GM12891 (cell line): ENCODE results near the gene CCR5AS.

Source experiments
- DNase-seq: peaks from one replicate; pipeline ENCODE4 v3.0.0; 2011; ENCODE audit warnings: low spot score; ENCODE audit not compliant: insufficient read length
- FAIRE-seq: peaks from 2 replicates; lab custom pipeline; 2011; peaks lifted over from hg19 to GRCh38; lab: Jason Lieb, UNC
- PAX5 ChIP-seq: IDR thresholded peaks from 2 replicates; pipeline ENCODE4 v1.6.1; 2011; ENCODE audit warnings: low read length, moderate library complexity, mild to moderate bottlenecking; ENCODE audit not compliant: insufficient read depth, severe bottlenecking
- POLR2A ChIP-seq: IDR thresholded peaks from 2 replicates; pipeline ENCODE4 v1.6.1; 2011; ENCODE audit warnings: low read depth, low read length, control low read depth
- POLR2AphosphoS5 ChIP-seq: IDR thresholded peaks from 2 replicates; pipeline ENCODE4 v1.6.1; 2011; ENCODE audit warnings: low read depth, low read length, control low read depth
- POU2F2 ChIP-seq: IDR thresholded peaks from 2 replicates; pipeline ENCODE4 v1.6.1; 2011; ENCODE audit warnings: low read depth, mild to moderate bottlenecking, control low read depth, low read length, moderate library complexity
- SPI1 ChIP-seq: IDR thresholded peaks from 2 replicates; pipeline ENCODE4 v1.6.1; 2011; ENCODE audit warnings: low read depth, low read length, control low read depth
- TAF1 ChIP-seq: IDR thresholded peaks from 2 replicates; pipeline ENCODE4 v1.6.1; 2011; ENCODE audit warnings: low read depth, low read length, control low read depth

The CCR5AS gene

DNA sequence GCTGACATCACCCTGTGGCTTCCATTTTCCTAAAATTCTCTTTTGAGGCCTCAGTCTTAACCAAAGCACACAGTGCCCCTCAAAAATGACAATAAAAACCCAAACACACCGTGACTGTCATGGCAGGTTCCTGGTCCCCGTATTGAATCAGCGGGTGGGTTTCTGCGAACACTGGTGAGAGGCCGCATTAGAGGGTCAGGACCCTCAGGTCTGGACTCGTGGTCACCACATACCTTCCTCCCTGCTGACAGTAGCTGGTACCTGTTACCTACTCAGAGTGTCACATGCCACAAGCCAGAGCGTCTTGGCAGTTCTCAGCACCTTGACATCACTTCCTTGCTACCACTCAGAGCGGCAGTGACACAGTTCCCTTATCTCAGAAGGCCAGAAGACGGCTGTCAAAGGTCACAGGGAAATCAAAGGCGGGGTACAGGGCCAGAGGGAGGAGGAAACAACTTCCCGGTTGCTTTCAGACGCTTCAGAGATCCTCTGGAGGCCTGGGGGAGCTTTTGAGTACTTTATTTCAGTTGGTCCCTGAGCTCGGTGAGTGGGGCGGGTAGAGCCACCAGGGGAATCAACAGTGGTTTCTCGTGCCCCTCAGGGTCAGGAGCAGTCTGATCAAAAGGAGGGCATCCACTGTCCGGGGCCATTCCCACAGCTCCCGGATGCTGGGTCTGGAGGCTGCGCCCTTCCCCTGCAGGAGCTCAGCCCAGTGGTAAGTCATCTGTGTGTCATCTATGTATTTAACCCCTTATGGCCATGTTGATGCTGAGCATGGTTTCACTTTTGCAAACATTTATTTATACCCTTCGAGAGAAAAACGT lies at the start of gene CCR5AS, which contains the start of gene CCRL2:
TSS of gene CCR5AS (minus strand) at position 279 of the 824 bp plus-strand sequence.
TSS of gene CCRL2 (plus strand) at position 472 of the 824 bp plus-strand sequence. CDS start 821 bp downstream, outside the sequence.
- peak; percentile 49 for DNase-seq
- TF ChIP-seq TAF1 (no peak), POU2F2 (no peak), SPI1 (peak; percentile 60)
- FAIRE-seq = peak; percentile 62

DNA sequence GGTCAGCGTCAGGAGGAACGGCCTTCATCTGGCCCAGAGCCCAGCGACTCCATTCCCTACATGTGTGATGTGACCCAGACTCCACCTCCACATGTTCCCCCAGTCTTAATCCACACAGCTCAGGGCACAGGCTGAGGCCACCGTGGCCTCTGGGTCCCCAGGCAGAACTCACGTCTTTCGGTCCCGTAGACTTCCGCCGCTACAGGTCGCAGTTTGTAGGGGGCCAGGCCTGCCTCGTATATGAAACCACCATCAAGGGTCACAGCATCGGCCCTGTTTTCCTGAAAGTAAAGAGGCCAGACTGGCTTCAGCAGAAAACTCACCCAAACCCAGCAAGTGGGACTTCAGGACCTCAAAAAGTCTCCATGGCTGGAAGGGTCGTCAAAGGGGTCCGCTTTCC lies 49.3 kb upstream of the CCR5AS start:
- TF ChIP-seq SPI1 = no peak
- no peak for TF ChIP-seq PAX5
- no peak for TF ChIP-seq POLR2A
- no peak for TF ChIP-seq POLR2AphosphoS5
- no peak for TF ChIP-seq POU2F2
- no peak for TF ChIP-seq TAF1
- no peak for DNase-seq
- FAIRE-seq = no peak

DNA sequence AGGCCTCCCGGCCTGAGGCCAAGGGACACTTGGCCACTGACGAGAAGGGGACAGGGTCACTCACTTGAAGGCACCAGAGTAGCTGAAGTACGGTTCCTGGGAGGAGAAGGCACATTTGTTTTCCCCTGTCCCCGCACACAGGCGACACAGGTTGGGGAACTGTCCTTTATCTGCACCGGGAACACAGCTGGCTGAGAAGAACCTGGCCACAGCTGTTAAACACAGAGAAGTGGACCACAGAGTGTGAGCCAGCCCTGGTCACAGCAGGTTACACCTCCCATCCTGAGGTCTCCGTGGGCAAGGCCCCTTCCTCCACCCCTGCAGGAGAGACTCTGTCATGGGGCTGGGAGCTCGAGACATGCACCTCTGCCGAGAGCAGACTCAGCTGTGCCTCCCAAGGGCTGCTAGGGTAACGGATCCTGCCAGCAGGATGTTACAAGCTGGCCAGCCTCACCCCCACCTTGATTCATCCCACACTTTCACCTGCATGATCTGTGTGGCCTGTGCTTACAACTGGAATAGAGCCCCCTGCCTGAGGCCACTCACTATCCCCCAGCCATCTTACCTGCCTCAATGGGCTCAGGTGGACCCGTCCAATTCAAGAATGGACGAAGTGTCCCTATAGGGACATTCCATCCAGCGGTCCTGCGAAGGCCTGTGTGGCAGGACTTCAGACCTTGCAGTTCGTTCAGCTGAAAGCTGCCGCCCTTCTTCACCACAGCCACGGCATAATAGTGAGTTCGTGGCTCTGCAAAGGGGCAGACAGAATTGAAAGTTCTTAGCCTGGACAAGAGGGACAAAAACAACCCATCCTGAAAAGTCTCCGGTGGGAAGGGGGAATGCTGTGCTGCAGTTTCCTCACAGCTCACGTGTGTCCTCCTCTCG lies 48.6 kb upstream of the CCR5AS start:
- DNase-seq (no peak), FAIRE-seq (no peak)
- no peak for TF ChIP-seq POLR2A
- TF ChIP-seq SPI1 = no peak
- TF ChIP-seq TAF1 = no peak
- TF ChIP-seq POLR2AphosphoS5 = no peak
- TF ChIP-seq PAX5 = no peak
- no peak for TF ChIP-seq POU2F2

GRCh38 chr3:46454606-46455005 lies 47.7 kb upstream of the CCR5AS start:
- TF ChIP-seq POU2F2 = no peak
- TF ChIP-seq POLR2AphosphoS5 = no peak
- TF ChIP-seq PAX5 = no peak
- no peak for TF ChIP-seq POLR2A
- TF ChIP-seq TAF1 = no peak
- no peak for TF ChIP-seq SPI1
- no peak for DNase-seq
- no peak for FAIRE-seq

DNA sequence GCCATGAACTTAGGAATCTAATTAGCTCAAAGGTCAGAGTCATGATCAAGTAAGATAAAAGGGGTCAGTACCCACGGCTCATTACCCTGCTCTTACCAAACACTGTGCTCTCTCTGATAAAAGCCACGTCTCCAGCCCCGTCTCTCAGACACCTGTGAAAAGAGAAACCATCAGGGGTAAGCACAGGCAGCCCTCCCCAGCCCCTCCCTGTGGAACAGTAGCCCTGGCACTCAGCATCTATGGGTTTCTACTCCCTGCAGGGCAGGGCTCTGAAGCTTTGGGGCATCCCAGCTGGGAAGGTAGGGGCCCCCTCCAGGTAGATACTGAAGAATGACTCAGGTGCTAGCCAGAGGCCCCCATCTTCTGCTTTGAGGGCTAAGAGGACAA lies 47.3 kb upstream of the CCR5AS start:
- TF ChIP-seq SPI1 (no peak), POLR2A (no peak), TAF1 (no peak), POLR2AphosphoS5 (no peak), POU2F2 (no peak)
- DNase-seq = no peak
- no peak for FAIRE-seq

DNA sequence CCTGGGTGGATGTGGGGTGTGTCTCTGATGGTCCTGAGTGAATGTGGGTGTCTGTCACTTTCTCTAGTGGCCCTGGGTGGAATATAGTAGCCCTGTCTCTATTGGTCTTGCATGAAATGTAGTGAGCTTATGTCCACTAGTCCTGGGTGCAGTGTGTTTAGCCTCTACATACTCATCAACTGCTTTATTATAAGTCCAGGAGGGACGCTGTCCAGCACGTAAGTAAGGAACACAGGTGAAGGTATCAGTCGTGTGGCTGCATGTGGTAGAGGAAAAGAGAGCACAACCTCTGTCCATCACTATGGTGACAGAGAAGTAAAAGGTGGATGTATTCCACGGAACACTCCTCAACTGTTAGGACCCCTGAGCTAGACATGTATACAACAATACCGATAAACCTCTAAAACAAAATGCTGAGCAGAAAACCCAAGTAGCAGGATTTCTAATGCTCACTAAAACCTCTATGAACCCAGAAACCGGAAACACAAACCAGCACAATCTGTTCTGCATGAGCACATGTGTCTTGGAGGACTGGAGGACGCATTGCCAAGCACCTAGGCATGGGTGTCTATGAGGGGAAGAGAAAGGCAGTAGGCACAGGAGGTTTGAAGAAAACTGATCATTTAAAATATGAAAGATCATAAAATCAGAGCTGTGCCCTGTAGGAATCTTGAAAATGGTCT lies 46.8 kb upstream of the CCR5AS start:
- peak; percentile 26 for FAIRE-seq
- no peak for DNase-seq
- TF ChIP-seq PAX5 = no peak
- TF ChIP-seq TAF1 = no peak
- no peak for TF ChIP-seq POU2F2
- TF ChIP-seq POLR2A = no peak
- no peak for TF ChIP-seq SPI1
- no peak for TF ChIP-seq POLR2AphosphoS5

- peak; percentile 40 for DNase-seq
- no peak for TF ChIP-seq SPI1
- no peak for TF ChIP-seq TAF1
- TF ChIP-seq POLR2AphosphoS5 = no peak
- no peak for TF ChIP-seq POU2F2
- no peak for FAIRE-seq
Observed at GRCh38 chr3:46449755-46450552, 43.1 kb upstream of the CCR5AS start.

DNA sequence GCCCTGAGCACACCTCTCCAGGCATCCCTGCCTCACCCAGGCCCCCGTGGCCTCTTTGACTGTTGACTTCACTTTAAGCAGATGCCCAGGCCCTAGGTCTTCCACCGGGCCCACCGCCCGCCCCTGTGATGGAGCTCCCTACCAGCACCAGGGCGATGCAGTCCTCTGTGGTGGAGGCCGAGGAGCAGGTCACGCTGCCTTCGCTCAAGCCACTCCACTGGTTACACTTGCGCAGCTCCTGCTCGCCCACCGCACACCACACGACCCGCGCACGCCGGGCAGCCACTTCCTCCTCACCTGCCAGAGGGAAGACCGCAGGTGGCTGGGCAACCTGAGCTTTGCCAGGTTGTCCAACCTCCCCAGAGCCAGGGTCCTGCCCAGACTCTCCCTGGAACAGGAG lies 41.9 kb upstream of the CCR5AS start:
- FAIRE-seq = no peak
- no peak for DNase-seq
- no peak for TF ChIP-seq TAF1
- no peak for TF ChIP-seq PAX5
- no peak for TF ChIP-seq POLR2A
- no peak for TF ChIP-seq SPI1
